ENCODE measurements around the gene RFX1. TPM values are rescaled to one million over a fixed set of nuclear protein-coding genes. Genes with fewer than 3 reads are reported as not detected.

RFX1 gene
- total and polyA plus RNA-seq, 9 of the 15 experiments (the other 6 are each of a cell fraction or from before 2014, with no cell fraction given) = 0.14 to 19.3 (median 1.2) TPM

- 51% methylated on average over 2 of the region's 2 CpGs for WGBS (ENCODE audit: insufficient coverage, low coverage, missing lambda C conversion rate)
- POLR2A ChIA-PET = no interaction called here
- BruUV-seq (replicated peaks) = no TSS peak
These were observed 55.1 kb downstream of the RFX1 start for GRCh38 chr19:13951043-13951442.

More at GRCh38 chr19:13951043-13951442, 55.1 kb downstream of the RFX1 start:
- in situ Hi-C loops (cut with MboI) (no loop called here), intact Hi-C loops (cut with micrococcal nuclease) (loop anchor here (10.0 kb wide), 1 partner anchor 84 kb away; the partner anchor contains the start of gene IL27RA)
- FAIRE-seq = no peak
- Histone ChIP-seq H3K4me1 (replicated peaks in 1 of 2; ENCODE audit: control insufficient read depth in 2 of 2, insufficient read depth in 2 of 2, low read length in 2 of 2) (peaks cover 7 to 28% of the 10 kb centered on the region in 2 experiments; a peak in 4 of 5 replicates), H3K27me3 (ENCODE audit: control insufficient read depth in 2 of 2, insufficient read depth in 2 of 2, low read length in 2 of 2) (no peaks in the 10 kb centered on the region), H3K36me3 (ENCODE audit: control insufficient read depth, insufficient read depth, low read length) (peaks cover 25% of the 10 kb centered on the region; the same call in 2 of the 3 replicates), H3K9me3 (replicated peaks; ENCODE audit: control insufficient read depth, insufficient read depth, low read depth, low read length) (no peaks in the 10 kb centered on the region), H3K4me2 (ENCODE audit: insufficient read depth, low read length) (no peak overlapping the region), H3K9me1 (ENCODE audit: control insufficient read depth, insufficient read depth, low read length) (no peaks in the 10 kb centered on the region), H3K9ac (ENCODE audit: insufficient read depth in 1 of 2, low read depth in 2 of 2, low read length in 2 of 2) (no peak overlapping the region), H3K79me2 (ENCODE audit: control insufficient read depth, insufficient read depth, low read length) (peaks cover 23% of the 10 kb centered on the region), H2AFZ (ENCODE audit: low read depth, low read length) (no peak overlapping the region), H4K20me1 (replicated peaks; ENCODE audit: control insufficient read depth, insufficient read depth, low read length) (peaks cover 4% of the 10 kb centered on the region; the same call in 1 of the 2 replicates), H3K27ac (ENCODE audit: extremely low read depth, low read depth, low read length) (no peak overlapping the region), H3K4me3 (no peak overlapping the region)
- no peak for DNase-seq (ENCODE audit: extremely low read depth in 1 of 4, low spot score in 3 of 4)
- TF ChIP-seq RBM25 (IDR thresholded peaks at IDR 0.05; ENCODE audit: low read depth, low read length, severe bottlenecking) (peak; percentile 36), HNRNPLL (IDR thresholded peaks at IDR 0.05; ENCODE audit: low read depth, low read length, poor library complexity, severe bottlenecking) (no peak), ZNF583 (CRISPR knock-in tag; IDR thresholded peaks at IDR 0.05) (no peak), SRSF7 (optimal IDR thresholded peaks at IDR 0.05; ENCODE audit: low read depth, low read length) (no peak), ZNF134 (CRISPR knock-in tag; conservative IDR thresholded peaks at IDR 0.05) (no peak), ZNF76 (CRISPR knock-in tag; IDR thresholded peaks at IDR 0.05; ENCODE audit: borderline replicate concordance) (no peak), DPF2 (IDR thresholded peaks at IDR 0.05) (no peak), ZBTB43 (CRISPR knock-in tag; IDR thresholded peaks at IDR 0.05) (no peak), ZNF507 (tag; conservative IDR thresholded peaks at IDR 0.05) (no peak), ZNF121 (CRISPR knock-in tag; conservative IDR thresholded peaks at IDR 0.05) (peak; percentile 79)
- ATAC-seq = no peak
- CTCF ChIA-PET (ENCODE audit: low intra/inter-chr PET ratio) = no interaction called here
